ENCODE measurements around the gene ADCY10.

- TF ChIP-seq POLR2AphosphoS5 (IDR thresholded peaks at IDR 0.05; ENCODE audit: borderline replicate concordance, low read depth, low read length) (no peak), EZH2 (IDR thresholded peaks at IDR 0.05) (no peak), FOXP2 (optimal IDR thresholded peaks at IDR 0.05; ENCODE audit: control extremely low read depth, extremely low read length, insufficient read depth) (no peak)
Observed at GRCh38 chr1:167775178-167775577, 138.8 kb downstream of the ADCY10 start.
